ENCODE measurements around the gene SIGLEC12. TPM values are rescaled to one million over a fixed set of nuclear protein-coding genes. Genes with fewer than 3 reads are reported as not detected.

Gene SIGLEC12
- total and polyA plus RNA-seq, 9 of the 15 experiments (the other 6 are each of a cell fraction or from before 2014, with no cell fraction given), result 0.08 to 1.3 (median 0.54) TPM

DNA sequence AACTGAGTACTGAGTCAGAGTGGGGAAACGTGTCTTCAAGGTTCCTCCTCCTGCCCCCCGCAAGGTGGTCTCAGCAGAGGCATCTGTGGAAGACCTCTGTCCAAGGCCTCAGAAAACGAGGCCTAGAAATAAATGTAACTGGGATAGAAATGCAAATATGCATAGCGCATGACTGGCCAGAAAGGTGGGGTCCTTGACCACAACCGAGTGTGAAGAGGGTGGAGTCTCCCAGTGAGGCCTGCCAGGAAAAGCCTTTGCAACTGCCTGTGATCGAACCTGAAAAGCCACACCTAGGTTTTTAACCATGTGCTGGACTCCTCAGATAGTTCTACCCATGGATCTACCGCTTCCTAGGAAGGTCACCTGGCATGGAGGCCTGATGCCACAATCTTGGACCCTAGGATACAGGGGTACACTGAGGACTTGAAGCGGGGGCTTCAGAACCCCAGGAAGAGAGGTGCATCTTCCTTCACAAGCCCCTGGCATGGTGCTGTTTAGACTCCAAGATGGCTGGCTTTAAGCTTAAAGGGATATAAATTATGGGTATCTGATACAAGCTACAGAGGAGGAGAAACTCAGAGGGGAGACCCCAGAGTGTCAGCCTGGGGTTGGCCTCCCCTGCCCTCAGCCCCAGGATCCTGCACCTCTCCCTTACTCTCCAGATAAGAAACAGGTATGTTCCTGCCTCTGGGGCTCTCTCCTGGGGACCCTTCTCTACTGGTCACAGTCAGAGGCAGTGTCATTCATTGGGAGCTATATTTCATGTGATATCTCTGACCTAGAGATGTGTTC, 48.1 kb upstream of the SIGLEC12 start (continued):
- TF ChIP-seq, protein P1, sequence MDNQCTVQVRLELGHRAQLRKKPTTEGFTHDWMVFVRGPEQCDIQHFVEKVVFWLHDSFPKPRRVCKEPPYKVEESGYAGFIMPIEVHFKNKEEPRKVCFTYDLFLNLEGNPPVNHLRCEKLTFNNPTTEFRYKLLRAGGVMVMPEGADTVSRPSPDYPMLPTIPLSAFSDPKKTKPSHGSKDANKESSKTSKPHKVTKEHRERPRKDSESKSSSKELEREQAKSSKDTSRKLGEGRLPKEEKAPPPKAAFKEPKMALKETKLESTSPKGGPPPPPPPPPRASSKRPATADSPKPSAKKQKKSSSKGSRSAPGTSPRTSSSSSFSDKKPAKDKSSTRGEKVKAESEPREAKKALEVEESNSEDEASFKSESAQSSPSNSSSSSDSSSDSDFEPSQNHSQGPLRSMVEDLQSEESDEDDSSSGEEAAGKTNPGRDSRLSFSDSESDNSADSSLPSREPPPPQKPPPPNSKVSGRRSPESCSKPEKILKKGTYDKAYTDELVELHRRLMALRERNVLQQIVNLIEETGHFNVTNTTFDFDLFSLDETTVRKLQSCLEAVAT (IDR thresholded peaks at IDR 0.05), result peak; percentile 23 to 76; a peak in 2 of 4 replicates
- TF ChIP-seq BRD4 (IDR thresholded peaks at IDR 0.05) (no peak), KDM1A (IDR thresholded peaks at IDR 0.05) (peak; percentile 26 to 67; a peak in 2 of 4 replicates), SP2 (IDR thresholded peaks at IDR 0.05; ENCODE audit: extremely low read depth, low read depth, low read length, poor library complexity, severe bottlenecking) (no peak), RBFOX2 (IDR thresholded peaks at IDR 0.05; ENCODE audit: low read depth, low read length) (peak; percentile 33; the same call in 1 of the 2 replicates), ZNF41 (CRISPR knock-in tag; conservative IDR thresholded peaks at IDR 0.05) (no peak), MAZ (CRISPR knock-in tag; conservative IDR thresholded peaks at IDR 0.05 in 1 of 2, IDR thresholded peaks at IDR 0.05 in 1 of 2) (peak; percentile 9 to 62; a peak in 1 of 4 replicates), KLF1 (tag; IDR thresholded peaks at IDR 0.05) (no peak), ETS2 (tag; IDR thresholded peaks at IDR 0.05; ENCODE audit: borderline replicate concordance, poor library complexity, severe bottlenecking) (no peak), FOSL1 (tag; conservative IDR thresholded peaks at IDR 0.05) (no peak), ZNF717 (CRISPR knock-in tag; IDR thresholded peaks at IDR 0.05) (0 out of 2 replicates have a peak, but pooled peaks have one; percentile 49), TAF1 (IDR thresholded peaks at IDR 0.05; ENCODE audit: control insufficient read depth, extremely low read depth, insufficient read depth, low read length, severe bottlenecking) (peak; percentile 45), PRMT5 (CRISPR knock-in tag; IDR thresholded peaks at IDR 0.05) (no peak), ZNF589 (CRISPR knock-in tag; IDR thresholded peaks at IDR 0.05; ENCODE audit: low read depth) (no peak), ZZZ3 (IDR thresholded peaks at IDR 0.05) (no peak), ZEB2 (IDR thresholded peaks at IDR 0.05) (no peak; the same call in none of the 2 replicates), KLF6 (CRISPR knock-in tag; IDR thresholded peaks at IDR 0.05; ENCODE audit: borderline replicate concordance) (peak; percentile 62; the same call in 1 of the 2 replicates)
- TF ChIP-seq, protein P2, sequence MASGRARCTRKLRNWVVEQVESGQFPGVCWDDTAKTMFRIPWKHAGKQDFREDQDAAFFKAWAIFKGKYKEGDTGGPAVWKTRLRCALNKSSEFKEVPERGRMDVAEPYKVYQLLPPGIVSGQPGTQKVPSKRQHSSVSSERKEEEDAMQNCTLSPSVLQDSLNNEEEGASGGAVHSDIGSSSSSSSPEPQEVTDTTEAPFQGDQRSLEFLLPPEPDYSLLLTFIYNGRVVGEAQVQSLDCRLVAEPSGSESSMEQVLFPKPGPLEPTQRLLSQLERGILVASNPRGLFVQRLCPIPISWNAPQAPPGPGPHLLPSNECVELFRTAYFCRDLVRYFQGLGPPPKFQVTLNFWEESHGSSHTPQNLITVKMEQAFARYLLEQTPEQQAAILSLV (tag; IDR thresholded peaks at IDR 0.05), result no peak
- TF ChIP-seq, protein P3, sequence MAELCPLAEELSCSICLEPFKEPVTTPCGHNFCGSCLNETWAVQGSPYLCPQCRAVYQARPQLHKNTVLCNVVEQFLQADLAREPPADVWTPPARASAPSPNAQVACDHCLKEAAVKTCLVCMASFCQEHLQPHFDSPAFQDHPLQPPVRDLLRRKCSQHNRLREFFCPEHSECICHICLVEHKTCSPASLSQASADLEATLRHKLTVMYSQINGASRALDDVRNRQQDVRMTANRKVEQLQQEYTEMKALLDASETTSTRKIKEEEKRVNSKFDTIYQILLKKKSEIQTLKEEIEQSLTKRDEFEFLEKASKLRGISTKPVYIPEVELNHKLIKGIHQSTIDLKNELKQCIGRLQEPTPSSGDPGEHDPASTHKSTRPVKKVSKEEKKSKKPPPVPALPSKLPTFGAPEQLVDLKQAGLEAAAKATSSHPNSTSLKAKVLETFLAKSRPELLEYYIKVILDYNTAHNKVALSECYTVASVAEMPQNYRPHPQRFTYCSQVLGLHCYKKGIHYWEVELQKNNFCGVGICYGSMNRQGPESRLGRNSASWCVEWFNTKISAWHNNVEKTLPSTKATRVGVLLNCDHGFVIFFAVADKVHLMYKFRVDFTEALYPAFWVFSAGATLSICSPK (IDR thresholded peaks at IDR 0.05; ENCODE audit: borderline replicate concordance), result no peak
- TF ChIP-seq, protein P4, sequence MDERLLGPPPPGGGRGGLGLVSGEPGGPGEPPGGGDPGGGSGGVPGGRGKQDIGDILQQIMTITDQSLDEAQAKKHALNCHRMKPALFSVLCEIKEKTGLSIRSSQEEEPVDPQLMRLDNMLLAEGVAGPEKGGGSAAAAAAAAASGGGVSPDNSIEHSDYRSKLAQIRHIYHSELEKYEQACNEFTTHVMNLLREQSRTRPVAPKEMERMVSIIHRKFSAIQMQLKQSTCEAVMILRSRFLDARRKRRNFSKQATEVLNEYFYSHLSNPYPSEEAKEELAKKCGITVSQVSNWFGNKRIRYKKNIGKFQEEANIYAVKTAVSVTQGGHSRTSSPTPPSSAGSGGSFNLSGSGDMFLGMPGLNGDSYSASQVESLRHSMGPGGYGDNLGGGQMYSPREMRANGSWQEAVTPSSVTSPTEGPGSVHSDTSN (CRISPR knock-in tag; IDR thresholded peaks at IDR 0.05; ENCODE audit: low read depth), result no peak
- TF ChIP-seq, protein P4 (tag; conservative IDR thresholded peaks at IDR 0.05; ENCODE audit: low read depth), result peak; percentile 62; the same call in 1 of the 2 replicates

Data from K562 (cell line).